GM12891 (cell line): ENCODE measurements around the gene IGSF6.

Experiments used
- POLR2A ChIP-seq: IDR thresholded peaks from 2 replicates; pipeline ENCODE4 v1.6.1; 2011; ENCODE audit warnings: low read depth, low read length, control low read depth
- TAF1 ChIP-seq: IDR thresholded peaks from 2 replicates; pipeline ENCODE4 v1.6.1; 2011; ENCODE audit warnings: low read depth, low read length, control low read depth

DNA sequence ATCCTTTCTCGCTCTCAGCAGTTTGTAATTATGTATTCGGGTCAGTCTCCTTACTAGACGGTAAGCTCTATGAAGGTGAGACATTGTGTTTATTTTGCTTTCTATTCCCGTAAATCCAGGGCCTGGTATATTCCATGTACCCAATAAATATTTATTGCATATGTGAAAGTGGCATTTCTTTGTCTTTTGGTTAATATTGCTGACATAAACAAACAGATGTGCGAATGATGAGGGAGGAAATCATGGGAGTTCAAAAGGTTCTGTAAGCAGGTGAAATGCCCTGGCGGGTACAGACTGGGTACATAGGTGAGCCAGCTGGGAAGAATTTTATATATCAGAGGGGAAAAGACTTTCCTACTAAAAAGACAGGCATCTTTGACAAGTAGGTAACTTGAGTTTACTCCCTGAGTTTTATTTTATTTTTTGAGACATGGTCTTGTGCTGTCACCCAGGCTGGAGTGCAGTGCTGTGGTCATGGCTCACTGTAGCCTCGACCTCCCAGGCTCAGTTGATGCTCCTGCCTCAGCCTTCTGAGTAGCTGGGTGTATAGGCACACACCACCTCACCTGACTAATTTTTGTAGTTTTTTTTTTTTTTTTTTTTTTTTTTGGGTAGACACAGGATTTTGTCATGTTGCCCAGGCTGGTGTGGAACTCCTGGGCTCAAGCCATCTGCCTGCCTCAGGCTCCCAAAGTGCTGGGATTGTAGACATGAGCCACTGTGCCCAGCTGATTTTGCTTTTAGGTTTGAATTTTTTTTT lies 58.7 kb downstream of the IGSF6 start:
- no peak for TF ChIP-seq POLR2A
- TF ChIP-seq TAF1 = no peak
